ENCODE data around the gene PNN. TPM values are rescaled to one million over a fixed set of nuclear protein-coding genes. Genes with fewer than 3 reads are reported as not detected.
A peak's percentile ranks its signal among the peaks of the same experiment; 100 is the strongest.

The PNN gene
- 109 and 121 TPM in 2 replicates for total RNA-seq (2013; cell fraction: nucleolus; rRNA removed)
- total RNA-seq (2014; rRNA removed): 49.5 and 56.7 TPM in 2 replicates
- total RNA-seq (2014; rRNA removed; fragmentation: Illumina TruSeq; extraction: Trizol): 89.7 and 90.4 TPM in 2 replicates
- 84.9 and 91.7 TPM in 2 replicates for total RNA-seq (2021)
- polyA plus RNA-seq (2011; ENCODE audit: low read depth): 76.4 TPM
- polyA plus RNA-seq (2011; rRNA removed): 46.6 and 67.2 TPM in 2 replicates
- 20.3 and 26.2 TPM in 2 replicates for polyA plus RNA-seq (2011; cell fraction: cytosol; rRNA removed)
- polyA plus RNA-seq (2011; cell fraction: nucleus; rRNA removed): 78.7 and 136 TPM in 2 replicates
- 72.4 and 110 TPM in 2 replicates for polyA plus RNA-seq (2012)
- polyA plus RNA-seq (2014; fragmentation: Illumina TruSeq; extraction: Trizol): 166 and 215 TPM in 2 replicates
- polyA plus RNA-seq (2014; fragmentation: Nextera tagmentation; extraction: Ambion mirVana): 10 to 100 TPM; 44.2 to 55.4 TPM
- polyA plus RNA-seq (2014; rRNA removed): 113 and 127 TPM in 2 replicates
- 100 to 1,000 TPM; 107 to 114 TPM for polyA plus RNA-seq (2016; fragmentation: Nextera tagmentation; extraction: Ambion mirVana)
- polyA minus RNA-seq (2011; rRNA and poly(A)+ RNA removed): 13.8 and 16.1 TPM in 2 replicates
- 6.9 and 7.4 TPM in 2 replicates for polyA minus RNA-seq (2011; cell fraction: cytosol; rRNA and poly(A)+ RNA removed)
- 22.7 and 38.6 TPM in 2 replicates for polyA minus RNA-seq (2011; cell fraction: nucleus; rRNA and poly(A)+ RNA removed)
- percentile 99 among the genes with signal in this experiment for Bru-seq, nascent RNA
- percentile 99 among the genes with signal in this experiment for BruChase-seq, experiment 1, labeled RNA remaining after a 6-hour chase
- BruChase-seq, experiment 2, labeled RNA remaining after a 2-hour chase: percentile 99 among the genes with signal in this experiment
- long read RNA-seq, experiment 1, transcript PNN-201 (9 exons, 3,576 nt): major isoform, 32 of 40 reads
- long read RNA-seq, experiment 1, partial matches to known transcripts: 4 of 40 reads
- long read RNA-seq, experiment 1, other reads (novel, unspliced or antisense): 4 of 40 reads
- long read RNA-seq, experiment 2, transcript PNN-201 (9 exons, 3,576 nt): major isoform, 146 of 226 reads
- long read RNA-seq, experiment 2, partial matches to known transcripts: 47 of 226 reads
- long read RNA-seq, experiment 2, other reads (novel, unspliced or antisense): 30 of 226 reads

- ChIA-PET SMC1A (ENCODE audit: uncharacterized antibody, unreplicated experiment) (interaction anchor here (0.9 to 1.1 kb wide), 2 partner anchors 14 to 61 kb away, joined by 3 read pairs; no protein-coding TSS in a partner anchor), RAD21 (ENCODE audit: unreplicated experiment) (interaction anchor here (1.0 kb wide), 1 partner anchor 252 kb away, joined by 3 read pairs; no protein-coding TSS in a partner anchor), POLR2A (interaction anchor here (0.6 to 1.2 kb wide), 5 partner anchors 9 to 802 kb away, joined by 3 to 5 read pairs (median 3); partner anchors contain the start of gene FBXO33), CTCF (interaction anchor here (0.7 to 1.0 kb wide), 2 partner anchors 57 to 63 kb away, joined by 3 to 4 read pairs; no protein-coding TSS in a partner anchor)
- Histone ChIP-seq H3K9ac (ENCODE audit: control insufficient read depth, insufficient read depth, low read length) (peak within 1 kb of the TSS; percentile 99), H3K4me2 (ENCODE audit: control insufficient read depth, insufficient read depth) (peak within 1 kb of the TSS; percentile 72), H3K9me3 (replicated peaks; ENCODE audit: control insufficient read depth, insufficient read depth, low read length) (no peaks in the 10 kb centered on the region), H3K4me3 (peak within 1 kb of the TSS; percentile 90), H3K79me2 (ENCODE audit: control insufficient read depth, insufficient read depth, low read length) (peaks cover 37% of the 10 kb centered on the region), H2AFZ (ENCODE audit: control insufficient read depth, low read depth, low read length) (peak within 1 kb of the TSS; percentile 88), H3K4me1 (ENCODE audit: control insufficient read depth, insufficient read depth, low read length) (peaks cover 7% of the 10 kb centered on the region), H3K27ac (ENCODE audit: control insufficient read depth, insufficient read depth) (peak within 1 kb of the TSS; percentile 90), H4K20me1 (ENCODE audit: control insufficient read depth, insufficient read depth) (no peaks in the 10 kb centered on the region), H3K27me3 (replicated peaks in 1 of 2; ENCODE audit: control insufficient read depth in 2 of 2, insufficient read depth in 2 of 2, low read length in 1 of 2) (no peaks in the 10 kb centered on the region), H3K36me3 (ENCODE audit: control insufficient read depth in 2 of 2, insufficient read depth in 2 of 2, low read length in 1 of 2) (peaks cover 5 to 21% of the 10 kb centered on the region in 2 experiments)
- intact Hi-C loops (cut with micrococcal nuclease; ENCODE audit: unreplicated experiment): loop anchor here (2.0 kb wide), 3 partner anchors 60 to 258 kb away; partner anchors contain the start of genes FBXO33 and GEMIN2
- BruUV-seq (replicated peaks): no TSS peak
- under 1% methylated on average over 56 of the region's 56 CpGs for WGBS (ENCODE audit: insufficient coverage, insufficient replicate concordance, low lambda C conversion rate, missing lambda C conversion rate)
- DNase-seq (ENCODE audit: low read depth, low spot score) (peak; percentile 99), ATAC-seq (peak; percentile 93), FAIRE-seq (peak; percentile 97)
- in situ Hi-C loops (cut with MboI): loop anchor here (5.0 kb wide), 2 partner anchors 68 to 252 kb away; no protein-coding TSS in a partner anchor
- TF ChIP-seq, protein P1, sequence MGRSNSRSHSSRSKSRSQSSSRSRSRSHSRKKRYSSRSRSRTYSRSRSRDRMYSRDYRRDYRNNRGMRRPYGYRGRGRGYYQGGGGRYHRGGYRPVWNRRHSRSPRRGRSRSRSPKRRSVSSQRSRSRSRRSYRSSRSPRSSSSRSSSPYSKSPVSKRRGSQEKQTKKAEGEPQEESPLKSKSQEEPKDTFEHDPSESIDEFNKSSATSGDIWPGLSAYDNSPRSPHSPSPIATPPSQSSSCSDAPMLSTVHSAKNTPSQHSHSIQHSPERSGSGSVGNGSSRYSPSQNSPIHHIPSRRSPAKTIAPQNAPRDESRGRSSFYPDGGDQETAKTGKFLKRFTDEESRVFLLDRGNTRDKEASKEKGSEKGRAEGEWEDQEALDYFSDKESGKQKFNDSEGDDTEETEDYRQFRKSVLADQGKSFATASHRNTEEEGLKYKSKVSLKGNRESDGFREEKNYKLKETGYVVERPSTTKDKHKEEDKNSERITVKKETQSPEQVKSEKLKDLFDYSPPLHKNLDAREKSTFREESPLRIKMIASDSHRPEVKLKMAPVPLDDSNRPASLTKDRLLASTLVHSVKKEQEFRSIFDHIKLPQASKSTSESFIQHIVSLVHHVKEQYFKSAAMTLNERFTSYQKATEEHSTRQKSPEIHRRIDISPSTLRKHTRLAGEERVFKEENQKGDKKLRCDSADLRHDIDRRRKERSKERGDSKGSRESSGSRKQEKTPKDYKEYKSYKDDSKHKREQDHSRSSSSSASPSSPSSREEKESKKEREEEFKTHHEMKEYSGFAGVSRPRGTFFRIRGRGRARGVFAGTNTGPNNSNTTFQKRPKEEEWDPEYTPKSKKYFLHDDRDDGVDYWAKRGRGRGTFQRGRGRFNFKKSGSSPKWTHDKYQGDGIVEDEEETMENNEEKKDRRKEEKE (IDR thresholded peaks at IDR 0.05): peak; percentile 94
- TF ChIP-seq JUND (IDR thresholded peaks at IDR 0.05; ENCODE audit: low read depth, low read length): peak; percentile 100
- TF ChIP-seq, protein P2, sequence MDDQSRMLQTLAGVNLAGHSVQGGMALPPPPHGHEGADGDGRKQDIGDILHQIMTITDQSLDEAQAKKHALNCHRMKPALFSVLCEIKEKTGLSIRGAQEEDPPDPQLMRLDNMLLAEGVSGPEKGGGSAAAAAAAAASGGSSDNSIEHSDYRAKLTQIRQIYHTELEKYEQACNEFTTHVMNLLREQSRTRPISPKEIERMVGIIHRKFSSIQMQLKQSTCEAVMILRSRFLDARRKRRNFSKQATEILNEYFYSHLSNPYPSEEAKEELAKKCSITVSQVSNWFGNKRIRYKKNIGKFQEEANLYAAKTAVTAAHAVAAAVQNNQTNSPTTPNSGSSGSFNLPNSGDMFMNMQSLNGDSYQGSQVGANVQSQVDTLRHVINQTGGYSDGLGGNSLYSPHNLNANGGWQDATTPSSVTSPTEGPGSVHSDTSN (IDR thresholded peaks at IDR 0.05; ENCODE audit: insufficient replicate concordance, low read depth, low read length): peak; percentile 97
- TF ChIP-seq TCF7 (IDR thresholded peaks at IDR 0.05; ENCODE audit: borderline replicate concordance): no peak
- TF ChIP-seq, protein P3, sequence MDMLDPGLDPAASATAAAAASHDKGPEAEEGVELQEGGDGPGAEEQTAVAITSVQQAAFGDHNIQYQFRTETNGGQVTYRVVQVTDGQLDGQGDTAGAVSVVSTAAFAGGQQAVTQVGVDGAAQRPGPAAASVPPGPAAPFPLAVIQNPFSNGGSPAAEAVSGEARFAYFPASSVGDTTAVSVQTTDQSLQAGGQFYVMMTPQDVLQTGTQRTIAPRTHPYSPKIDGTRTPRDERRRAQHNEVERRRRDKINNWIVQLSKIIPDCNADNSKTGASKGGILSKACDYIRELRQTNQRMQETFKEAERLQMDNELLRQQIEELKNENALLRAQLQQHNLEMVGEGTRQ (IDR thresholded peaks at IDR 0.05; ENCODE audit: borderline replicate concordance, low read depth, low read length): no peak
- TF ChIP-seq SIN3A (IDR thresholded peaks at IDR 0.05; ENCODE audit: low read depth, low read length): peak; percentile 73; the same call in 1 of the 2 replicates
- TF ChIP-seq BHLHE40 (IDR thresholded peaks at IDR 0.05; ENCODE audit: borderline replicate concordance in 1 of 2, low read depth in 2 of 2, low read length in 1 of 2): peak; percentile 97 to 99
- peak; percentile 99 for TF ChIP-seq KLF5 (IDR thresholded peaks at IDR 0.05; ENCODE audit: partially characterized antibody)
- TF ChIP-seq EP300 (IDR thresholded peaks at IDR 0.05; ENCODE audit: borderline replicate concordance in 1 of 2, control insufficient read depth in 1 of 2, low read depth in 2 of 2, low read length in 2 of 2): no peak; a peak in 1 of 4 replicates
- TF ChIP-seq BACH1 (IDR thresholded peaks at IDR 0.05; ENCODE audit: borderline replicate concordance): peak; percentile 18; the same call in 1 of the 2 replicates
Observed at GRCh38 chr14:39174560-39175444, at the start of gene PNN. Gene PNN, plus strand, starts transcription at chr14:39175254. Its CDS starts 26 bp downstream, at chr14:39175280.

All from GM12878 (cell line).